GM10266 (cell line): ENCODE measurements around the gene PRDM16.

ENCODE experiments used
- DNase-seq: peaks from one replicate; pipeline ENCODE4 v3.0.0; 2012; ENCODE audit errors: extremely low spot score
- TF ChIP-seq, protein P1 (sequence below): IDR thresholded peaks from 2 replicates; pipeline ENCODE4 v1.5.1; 2012; ENCODE audit warnings: mild to moderate bottlenecking, low read depth; ENCODE audit not compliant: control insufficient read depth, insufficient read depth; ENCODE audit errors: missing control alignments

PRDM16 gene

DNA sequence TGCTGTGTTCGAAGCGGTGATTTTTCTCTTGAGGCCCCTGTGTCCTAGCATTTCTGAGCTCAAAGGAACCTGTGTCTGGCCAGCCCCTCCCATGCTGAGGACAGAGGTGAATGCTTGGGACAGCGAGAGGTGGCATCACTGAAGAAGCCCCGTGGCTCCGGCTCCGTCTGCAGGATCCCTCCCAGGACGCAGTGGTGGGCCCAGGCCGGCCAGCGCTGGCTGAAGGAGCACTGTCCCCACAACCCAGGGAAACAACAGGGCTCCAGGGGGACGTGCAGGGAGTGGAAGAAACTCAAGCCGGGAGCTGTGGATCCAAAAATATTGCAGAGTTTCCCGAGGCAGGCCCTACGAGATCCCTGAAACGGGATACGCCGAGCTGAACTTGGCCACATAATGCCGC is 221.4 kb downstream of the PRDM16 start:
- TF ChIP-seq, protein P1, sequence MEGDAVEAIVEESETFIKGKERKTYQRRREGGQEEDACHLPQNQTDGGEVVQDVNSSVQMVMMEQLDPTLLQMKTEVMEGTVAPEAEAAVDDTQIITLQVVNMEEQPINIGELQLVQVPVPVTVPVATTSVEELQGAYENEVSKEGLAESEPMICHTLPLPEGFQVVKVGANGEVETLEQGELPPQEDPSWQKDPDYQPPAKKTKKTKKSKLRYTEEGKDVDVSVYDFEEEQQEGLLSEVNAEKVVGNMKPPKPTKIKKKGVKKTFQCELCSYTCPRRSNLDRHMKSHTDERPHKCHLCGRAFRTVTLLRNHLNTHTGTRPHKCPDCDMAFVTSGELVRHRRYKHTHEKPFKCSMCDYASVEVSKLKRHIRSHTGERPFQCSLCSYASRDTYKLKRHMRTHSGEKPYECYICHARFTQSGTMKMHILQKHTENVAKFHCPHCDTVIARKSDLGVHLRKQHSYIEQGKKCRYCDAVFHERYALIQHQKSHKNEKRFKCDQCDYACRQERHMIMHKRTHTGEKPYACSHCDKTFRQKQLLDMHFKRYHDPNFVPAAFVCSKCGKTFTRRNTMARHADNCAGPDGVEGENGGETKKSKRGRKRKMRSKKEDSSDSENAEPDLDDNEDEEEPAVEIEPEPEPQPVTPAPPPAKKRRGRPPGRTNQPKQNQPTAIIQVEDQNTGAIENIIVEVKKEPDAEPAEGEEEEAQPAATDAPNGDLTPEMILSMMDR = no peak
- no peak for DNase-seq

DNA sequence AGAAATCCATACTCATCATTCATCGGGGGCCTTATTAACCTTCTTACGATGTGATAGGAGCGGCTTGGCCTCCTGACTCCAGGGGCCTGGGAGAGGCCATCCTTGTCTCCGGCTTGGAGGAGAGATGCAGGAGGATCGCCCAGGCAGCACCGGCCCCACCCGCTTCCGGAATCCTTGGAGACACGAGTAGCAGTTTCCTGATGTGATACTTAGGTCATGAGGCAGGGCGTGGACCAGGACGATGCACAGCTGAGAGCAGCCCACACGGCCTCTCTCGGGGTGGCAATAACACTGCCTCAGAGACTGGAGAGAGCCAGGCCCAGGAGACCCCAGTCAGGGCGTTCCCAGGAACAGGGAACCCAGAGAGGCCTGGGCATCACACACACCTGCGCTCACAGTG is 221.9 kb downstream of the PRDM16 start:
- no peak for DNase-seq
- TF ChIP-seq, protein P1 = no peak

DNA sequence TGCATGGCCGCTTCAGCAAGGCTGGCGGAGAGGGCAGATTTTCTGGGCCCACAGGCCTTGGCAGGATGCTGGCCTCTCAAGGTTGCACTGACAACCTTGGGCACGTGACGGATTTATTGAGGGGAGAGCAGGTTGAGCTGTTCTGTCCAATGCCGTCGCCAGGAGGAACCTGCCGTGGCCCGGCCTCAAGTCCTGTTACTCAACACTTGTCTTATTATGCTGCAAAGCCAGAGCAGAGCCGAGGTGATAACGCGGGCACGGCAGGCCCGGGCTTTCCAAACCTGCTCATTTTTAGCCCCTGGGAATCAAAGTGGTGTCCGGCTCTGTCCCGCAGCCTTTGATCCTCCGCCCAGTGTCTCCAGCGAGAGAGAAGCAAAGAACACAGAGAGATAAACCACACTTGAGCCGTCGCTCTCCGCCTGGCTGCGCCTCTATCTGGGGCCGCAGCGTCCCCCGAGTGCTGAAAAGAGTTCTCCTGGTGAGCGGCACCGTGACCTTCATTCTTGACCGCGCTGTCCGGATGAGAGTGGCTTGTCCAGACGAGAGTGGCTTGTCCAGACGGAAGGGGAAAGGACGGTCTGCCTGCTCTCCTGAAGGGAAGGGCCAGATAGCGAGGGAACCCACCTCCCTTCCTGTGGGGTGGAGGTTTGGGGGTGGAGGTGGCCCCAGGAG is 223.2 kb downstream of the PRDM16 start:
- TF ChIP-seq, protein P1 = no peak
- DNase-seq = no peak

DNA sequence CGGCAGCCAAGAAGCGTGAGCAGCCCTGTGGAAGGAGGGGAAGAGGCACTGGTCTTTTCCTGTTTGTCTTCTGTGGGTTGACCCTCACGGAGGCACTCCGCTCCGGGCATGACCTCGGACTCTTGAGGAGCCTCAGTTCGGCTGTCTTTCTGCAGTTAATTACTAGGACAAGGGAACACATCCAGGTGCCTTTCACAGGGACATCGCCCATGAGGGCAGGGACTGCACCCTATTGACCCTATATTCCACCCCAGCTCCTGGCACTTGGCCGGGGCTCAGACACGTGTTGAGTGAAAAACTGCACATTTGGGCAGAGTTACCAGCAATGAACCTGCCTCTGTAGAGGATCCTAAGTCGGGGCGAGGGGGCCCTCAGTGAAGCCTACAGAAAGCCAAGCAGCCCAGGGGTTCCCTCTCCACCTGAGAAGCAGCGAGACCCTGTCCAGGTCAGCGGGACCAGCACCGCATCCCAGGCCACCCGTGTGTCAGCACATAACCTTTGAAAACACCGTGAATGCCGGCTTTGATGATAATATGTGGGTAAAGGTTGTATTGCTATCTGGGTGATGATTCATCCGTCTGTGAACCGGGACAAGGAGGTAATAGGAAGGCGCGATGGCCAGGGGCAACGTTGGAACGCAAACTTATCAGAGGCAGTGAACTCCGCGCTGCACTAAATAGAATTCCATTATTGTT is 224.0 kb downstream of the PRDM16 start:
- DNase-seq = no peak
- TF ChIP-seq, protein P1 = no peak

DNA sequence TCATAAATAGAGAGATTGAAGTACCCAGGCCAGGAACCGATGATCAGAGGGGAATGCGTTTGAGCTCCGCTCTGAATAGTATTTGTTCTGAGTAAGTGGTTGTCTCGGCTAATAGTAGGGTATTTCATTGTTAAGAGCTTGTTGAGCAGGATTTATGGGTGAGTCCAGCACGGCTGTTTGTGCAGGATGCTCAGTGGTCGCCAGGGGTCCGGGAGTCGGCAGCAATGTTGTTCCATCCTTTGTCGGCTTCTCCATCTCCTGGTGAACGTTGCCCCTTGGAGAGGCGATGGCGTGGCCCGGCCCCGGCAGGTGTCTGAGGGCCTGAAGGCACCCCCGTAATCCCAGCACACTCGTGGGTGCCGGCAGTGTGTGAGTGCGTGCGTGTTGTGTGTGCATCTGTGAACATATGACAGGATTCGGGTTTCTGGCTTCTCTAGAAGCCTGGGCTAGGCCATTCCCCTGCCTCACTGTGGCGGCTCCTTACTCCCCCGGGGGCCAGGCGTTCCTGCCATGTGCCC is 224.6 kb downstream of the PRDM16 start:
- TF ChIP-seq, protein P1 = no peak
- no peak for DNase-seq

DNA sequence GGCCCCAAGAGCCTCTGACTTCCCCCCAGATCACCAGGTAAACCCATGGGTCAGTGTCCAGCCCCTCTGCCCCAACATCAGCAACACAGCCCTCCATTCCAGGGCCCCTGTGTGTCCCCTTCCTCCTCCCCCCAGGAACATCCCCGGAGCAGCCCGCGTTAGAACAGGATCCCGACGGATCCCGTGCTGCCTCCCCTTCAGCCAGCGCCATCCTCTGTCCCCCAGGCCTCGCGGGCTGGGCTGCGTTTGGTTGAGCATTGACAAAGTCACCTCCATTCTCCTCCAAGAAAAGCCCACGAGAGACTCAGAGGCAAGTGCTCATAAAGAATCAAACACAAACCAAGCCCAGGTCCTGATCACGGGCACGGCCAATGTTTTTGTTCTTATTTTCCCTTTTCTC is 225.4 kb downstream of the PRDM16 start:
- no peak for DNase-seq
- TF ChIP-seq, protein P1 = no peak

DNA sequence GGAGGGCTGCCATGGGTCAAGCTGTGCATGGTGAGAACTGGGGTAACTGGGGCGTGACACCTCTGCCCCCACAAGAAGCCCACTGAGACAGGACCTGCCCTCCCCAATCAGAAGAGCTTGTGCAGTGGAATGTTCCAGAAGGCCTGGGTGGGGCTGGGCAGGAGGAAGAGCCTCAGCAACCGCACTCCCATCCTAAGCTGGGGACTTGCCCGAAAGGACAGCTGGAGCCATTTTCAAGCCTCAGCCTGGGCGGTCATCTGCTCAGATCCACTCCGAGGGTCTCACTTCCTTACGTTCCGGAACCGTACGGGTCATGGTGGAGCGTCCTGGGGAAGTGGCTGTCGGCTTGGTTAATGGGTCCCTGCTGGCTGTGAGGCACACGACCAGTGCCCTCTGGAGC is 226.8 kb downstream of the PRDM16 start:
- TF ChIP-seq, protein P1 = no peak
- no peak for DNase-seq
